Psoas muscle (tissue), 8 donors: ENCODE measurements around the gene ATP5MC3. TPM values are rescaled to one million over a fixed set of nuclear protein-coding genes. Genes with fewer than 3 reads are reported as not detected.
A peak's percentile ranks its signal among the peaks of the same experiment; 100 is the strongest.

Source experiments
- ATAC-seq, 4 donors: fragments of 200-7000 bp; cut with Tn5 transposase; one replicate each; pipeline ENCODE4 v1.9.1; 2020; ENCODE audit warnings: moderate library complexity in 3 of 4, mild to moderate bottlenecking in 2 of 4
- DNase-seq, 2 donors: peaks; one replicate each; pipeline ENCODE4 v3.0.0-alpha.2; 2020
- H3K27ac ChIP-seq: fragments of 200-600 bp; one replicate; pipeline ENCODE4 v1.8.0; 2022
- H3K27me3 ChIP-seq, 3 donors: fragments of 200-600 bp in 1 of 3; one replicate each; pipeline versions ENCODE4 v1.6.1 to v1.8.0; 2013 to 2022; ENCODE audit warnings: low read length in 2 of 3, mild to moderate bottlenecking in 2 of 3, moderate library complexity in 1 of 3; ENCODE audit not compliant: insufficient read depth in 3 of 3
- H3K36me3 ChIP-seq, 2 donors: fragments of 200-600 bp in 1 of 2; one replicate each; pipeline versions ENCODE4 v1.6.1 to v1.8.0; 2013 to 2022; ENCODE audit warnings: low read depth in 1 of 2, mild to moderate bottlenecking in 1 of 2, moderate library complexity in 1 of 2; ENCODE audit not compliant: insufficient read depth in 1 of 2
- H3K4me1 ChIP-seq: fragments of 200-600 bp; one replicate; pipeline ENCODE4 v1.8.0; 2022
- H3K4me3 ChIP-seq: fragments of 200-600 bp; one replicate; pipeline ENCODE4 v1.8.0; 2022; ENCODE audit warnings: mild to moderate bottlenecking
- H3K9me3 ChIP-seq: fragments of 200-600 bp; one replicate; pipeline ENCODE4 v1.8.0; 2022
- CTCF ChIP-seq: fragments of 200-600 bp; IDR thresholded peaks from one replicate; pipeline ENCODE4 v1.8.0; 2022; ENCODE audit warnings: antibody characterized with exemption
- WGBS, 3 donors: extraction: QIAGEN DNeasy Blood & Tissue Kit; methylation state at CpG; one replicate each; pipeline versions ENCODE4 v1.1.6 to v1.1.7; 2013; 5-methylcytosine and 5-hydroxymethylcytosine counted together
- intact Hi-C, 2 donors: fragments of 100-400 bp; cut with DNase I; formaldehyde crosslinking; loops; one replicate each; pipeline versions ENCODE4 v1.11.0 to v1.14.2; 2022
- polyA plus RNA-seq, 3 donors: library from polyadenylated mRNA; stranded (reverse); fragments of 200-250 nt; gene quantifications; one replicate each; pipeline ENCODE4 v1.2.3, GENCODE V29; 2013
- total RNA-seq, 4 donors: library from RNA; stranded (reverse); fragmentation: NEBNext Ultra II Directional in 2 of 4; extraction: Animal tissue kit (Norgen Biotek cat#: 25700) in 2 of 4; gene quantifications; one replicate each; pipeline versions ENCODE4 v1.2.1 to v1.2.4, GENCODE V29; 2021 to 2023
- donor health status: healthy with polysubstance abuse.
- donor health status: DM: no; HTN: no; CAD: no; lungs with moderate emphysema.
- donor health status: Bipolar disorder and iron deficiency.
- donor health status: healthy.
- donor health status: DM: yes; HTN: yes; CAD: no.
- donor health status: DM: no; HTN: no; CAD: no.
- donor health status: DM: no; HTN: no; CAD: no.
- donor health status: DM: yes; HTN: yes; CAD: no.

ATP5MC3 gene
- total and polyA plus RNA-seq, 7 donors, result 277 to 1,379 (median 356) TPM

- H3K27me3 ChIP-seq, result no peaks in the 10 kb centered on the region
- TF ChIP-seq CTCF, result no peak
- H3K4me3 ChIP-seq, result no peak overlapping the region
- no peaks in the 10 kb centered on the region for H3K9me3 ChIP-seq
- H3K4me1 ChIP-seq, result peaks cover 7% of the 10 kb centered on the region
- ATAC-seq (no peak), DNase-seq (no peak)
- WGBS, 3 donors, result 73 to 78% (median 78%) methylated on average over 2 of the region's 2 CpGs
- H3K36me3 ChIP-seq, result peaks cover 0 to 15% of the 10 kb centered on the region in 2 donors
- intact Hi-C loops, result no loop called here
- H3K27ac ChIP-seq, result no peak overlapping the region
These were observed 2.2 kb upstream of the ATP5MC3 start for GRCh38 chr2:175183674-175184073.

GRCh38 chr2:175181877-175182308 is 383 bp upstream of the ATP5MC3 start:
- intact Hi-C loops, result no loop called here
- DNase-seq, result no peak
- Histone ChIP-seq H3K27me3 (no peaks in the 10 kb centered on the region), H3K36me3 (peaks cover 0 to 33% of the 10 kb centered on the region in 2 donors), H3K4me1 (peaks cover 21% of the 10 kb centered on the region), H3K9me3 (no peaks in the 10 kb centered on the region), H3K4me3 (peak overlapping the region; percentile 96), H3K27ac (peak overlapping the region; percentile 87)
- no peak for TF ChIP-seq CTCF
- 44 to 69% (median 54%) methylated on average over 5 of the region's 5 CpGs for WGBS, 3 donors
- no peak for ATAC-seq

- Histone ChIP-seq H3K9me3 (no peaks in the 10 kb centered on the region), H3K27ac (peak overlapping the region; percentile 87), H3K4me3 (peak overlapping the region; percentile 96), H3K36me3 (peaks cover 0 to 45% of the 10 kb centered on the region in 2 donors), H3K4me1 (peaks cover 25% of the 10 kb centered on the region), H3K27me3 (no peaks in the 10 kb centered on the region)
- DNase-seq, result peak; percentile 42 to 56
- WGBS, 3 donors, result 3 to 4% (median 3%) methylated on average over 10 of the region's 10 CpGs
- no peak for TF ChIP-seq CTCF
- peak; percentile 70 to 80 (median 75) for ATAC-seq
- intact Hi-C loops, result no loop called here
These were observed 808 bp downstream of the ATP5MC3 start for GRCh38 chr2:175180701-175181103.

- Histone ChIP-seq H3K9me3 (no peaks in the 10 kb centered on the region), H3K27me3 (no peaks in the 10 kb centered on the region), H3K36me3 (peaks cover 4 to 53% of the 10 kb centered on the region in 2 donors), H3K4me1 (peaks cover 29% of the 10 kb centered on the region), H3K4me3 (no peak overlapping the region), H3K27ac (no peak overlapping the region)
- DNase-seq (no peak), ATAC-seq (no peak)
- intact Hi-C loops, result loop anchor here in 1 of 2 donors (5.0 kb wide), 1 partner anchor 64 kb away; no protein-coding TSS in a partner anchor
- WGBS, 3 donors, result 65 to 74% (median 68%) methylated on average over 5 of the region's 5 CpGs
- TF ChIP-seq CTCF, result no peak
These were observed 4.9 kb downstream of the ATP5MC3 start for GRCh38 chr2:175176624-175177023.

GRCh38 chr2:175175896-175176295 is 5.6 kb downstream of the ATP5MC3 start:
- ATAC-seq, result no peak
- no peak overlapping the region for H3K27ac ChIP-seq
- no peaks in the 10 kb centered on the region for H3K9me3 ChIP-seq
- no peak for TF ChIP-seq CTCF
- no peak overlapping the region for H3K4me3 ChIP-seq
- peaks cover 29% of the 10 kb centered on the region for H3K4me1 ChIP-seq
- intact Hi-C loops, result loop anchor here in 1 of 2 donors (5.0 kb wide), 1 partner anchor 64 kb away; no protein-coding TSS in a partner anchor
- H3K36me3 ChIP-seq, result peaks cover 5 to 53% of the 10 kb centered on the region in 2 donors
- WGBS, 3 donors, result 50 to 67% (median 53%) methylated on average over 1 of the region's 1 CpG
- DNase-seq, result no peak
- no peaks in the 10 kb centered on the region for H3K27me3 ChIP-seq
